ENCODE data around the gene SMG6.

DNA sequence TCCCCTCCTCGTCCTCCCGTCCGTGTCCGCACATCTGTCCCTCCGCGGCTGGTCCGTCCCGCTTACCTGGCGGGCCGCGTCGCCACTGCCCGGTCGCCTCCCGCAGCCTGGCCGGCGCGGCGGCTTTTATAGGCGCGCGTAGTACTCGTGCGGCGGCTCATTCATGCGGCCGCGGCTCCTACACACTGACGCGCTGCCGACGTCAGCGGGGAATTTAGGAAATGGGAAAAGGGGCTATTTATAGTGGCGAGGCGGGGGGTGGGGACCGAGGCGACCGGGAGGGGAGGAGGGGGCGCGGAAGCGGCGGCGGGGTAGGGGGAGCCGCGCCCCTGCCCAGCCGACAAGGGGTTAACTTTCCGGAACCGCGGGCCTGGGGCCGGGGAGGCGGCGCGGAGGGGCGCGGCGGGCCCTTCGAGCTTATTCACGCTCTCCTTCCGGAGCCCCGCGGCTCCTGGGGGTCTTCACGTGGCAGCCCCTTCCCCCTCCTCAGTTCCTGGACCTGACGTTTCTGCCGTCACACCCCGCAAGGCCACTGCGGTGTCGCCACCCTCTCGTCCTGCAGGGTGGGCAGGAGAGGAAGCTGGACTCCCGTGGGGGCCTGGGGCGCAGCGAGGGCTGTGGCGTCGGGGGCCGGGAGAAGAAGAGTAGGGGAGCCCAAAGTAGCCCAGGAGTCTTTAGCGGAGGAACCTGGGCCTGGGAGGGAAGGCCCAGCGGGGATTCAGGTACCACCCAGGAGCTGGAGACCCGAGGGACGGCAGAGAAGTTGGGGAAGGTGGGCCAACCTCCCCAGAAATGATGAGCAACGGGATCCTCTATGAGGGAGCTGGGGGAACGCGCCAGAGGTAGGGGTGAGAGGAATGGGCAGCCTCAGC, 252.3 kb downstream of the SMG6 start:
- TF ChIP-seq, protein P1, sequence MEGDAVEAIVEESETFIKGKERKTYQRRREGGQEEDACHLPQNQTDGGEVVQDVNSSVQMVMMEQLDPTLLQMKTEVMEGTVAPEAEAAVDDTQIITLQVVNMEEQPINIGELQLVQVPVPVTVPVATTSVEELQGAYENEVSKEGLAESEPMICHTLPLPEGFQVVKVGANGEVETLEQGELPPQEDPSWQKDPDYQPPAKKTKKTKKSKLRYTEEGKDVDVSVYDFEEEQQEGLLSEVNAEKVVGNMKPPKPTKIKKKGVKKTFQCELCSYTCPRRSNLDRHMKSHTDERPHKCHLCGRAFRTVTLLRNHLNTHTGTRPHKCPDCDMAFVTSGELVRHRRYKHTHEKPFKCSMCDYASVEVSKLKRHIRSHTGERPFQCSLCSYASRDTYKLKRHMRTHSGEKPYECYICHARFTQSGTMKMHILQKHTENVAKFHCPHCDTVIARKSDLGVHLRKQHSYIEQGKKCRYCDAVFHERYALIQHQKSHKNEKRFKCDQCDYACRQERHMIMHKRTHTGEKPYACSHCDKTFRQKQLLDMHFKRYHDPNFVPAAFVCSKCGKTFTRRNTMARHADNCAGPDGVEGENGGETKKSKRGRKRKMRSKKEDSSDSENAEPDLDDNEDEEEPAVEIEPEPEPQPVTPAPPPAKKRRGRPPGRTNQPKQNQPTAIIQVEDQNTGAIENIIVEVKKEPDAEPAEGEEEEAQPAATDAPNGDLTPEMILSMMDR (conservative IDR thresholded peaks at IDR 0.05; ENCODE audit: low read depth, low read length) = no peak
- no peak for TF ChIP-seq RCOR1 (IDR thresholded peaks at IDR 0.05; ENCODE audit: insufficient replicate concordance, low read length)
- no peak for TF ChIP-seq CEBPB (IDR thresholded peaks at IDR 0.05; ENCODE audit: low read depth, low read length)
- TF ChIP-seq POLR2A (IDR thresholded peaks at IDR 0.05; ENCODE audit: low read depth, low read length) = peak; percentile 96
- TF ChIP-seq, protein P2, sequence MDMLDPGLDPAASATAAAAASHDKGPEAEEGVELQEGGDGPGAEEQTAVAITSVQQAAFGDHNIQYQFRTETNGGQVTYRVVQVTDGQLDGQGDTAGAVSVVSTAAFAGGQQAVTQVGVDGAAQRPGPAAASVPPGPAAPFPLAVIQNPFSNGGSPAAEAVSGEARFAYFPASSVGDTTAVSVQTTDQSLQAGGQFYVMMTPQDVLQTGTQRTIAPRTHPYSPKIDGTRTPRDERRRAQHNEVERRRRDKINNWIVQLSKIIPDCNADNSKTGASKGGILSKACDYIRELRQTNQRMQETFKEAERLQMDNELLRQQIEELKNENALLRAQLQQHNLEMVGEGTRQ (IDR thresholded peaks at IDR 0.05; ENCODE audit: low read depth, low read length) = no peak
